GM12865 (cell line): ENCODE data around the gene CHST5.

Experiments
- DNase-seq: peaks from one replicate; pipeline ENCODE4 v3.0.0; 2010; ENCODE audit warnings: low read depth
- H3K4me3 ChIP-seq: 2 replicates; pipeline ENCODE4 v1.5.1; 2011; ENCODE audit warnings: mild to moderate bottlenecking, low read depth, low read length, control low read depth
- CTCF ChIP-seq: IDR thresholded peaks from 2 replicates; pipeline ENCODE4 v1.5.1; 2011; ENCODE audit warnings: low read length, control low read depth, low read depth, inconsistent platforms; ENCODE audit not compliant: insufficient read depth; ENCODE audit errors: missing control alignments

Gene CHST5

DNA sequence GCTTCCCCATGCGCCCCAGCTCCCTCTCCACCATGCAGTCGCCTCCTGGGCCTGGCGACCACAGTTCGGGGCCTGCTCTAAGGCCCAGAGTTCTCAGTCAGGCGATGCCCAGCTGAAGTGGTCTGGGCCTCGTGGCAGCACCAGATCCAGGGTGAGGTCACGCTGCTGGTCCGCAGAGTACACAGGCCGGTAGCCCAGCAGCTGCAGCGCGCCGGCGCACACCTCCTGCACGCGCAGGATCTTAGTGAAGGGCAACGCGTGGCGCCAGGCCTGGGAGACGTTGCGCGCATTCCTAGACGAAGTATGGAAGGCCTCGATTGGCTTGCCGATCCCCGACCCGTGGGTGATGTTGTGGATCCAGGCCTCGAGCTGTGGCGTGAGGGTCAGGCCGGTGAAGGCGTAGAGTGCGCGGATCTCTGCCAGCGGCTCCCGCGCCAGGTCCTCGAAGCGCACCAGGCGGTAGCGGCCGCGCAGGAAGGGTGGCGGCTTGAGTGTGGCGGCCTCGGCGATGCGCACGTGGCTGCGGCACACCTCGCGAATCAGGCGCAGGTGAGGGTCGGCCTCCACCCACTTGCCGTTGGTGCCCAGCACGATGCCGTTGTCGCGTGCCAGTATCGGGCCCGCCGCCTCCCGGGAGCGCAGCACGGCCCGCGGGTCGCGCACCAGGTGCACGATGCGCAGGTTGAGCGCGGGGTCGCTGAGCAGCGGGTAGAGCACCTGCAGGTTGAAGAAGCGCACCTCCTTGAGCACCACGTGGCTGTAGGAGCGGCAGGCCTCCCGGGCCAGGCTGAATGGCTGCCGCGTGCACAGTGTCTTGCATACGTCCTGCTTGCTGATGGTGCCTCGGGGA, 6.6 kb downstream of the CHST5 start:
- no peak for DNase-seq
- TF ChIP-seq CTCF = no peak
- H3K4me3 ChIP-seq = no peak overlapping the region

- no peak for TF ChIP-seq CTCF
- DNase-seq = no peak
- H3K4me3 ChIP-seq = no peak overlapping the region
These were observed 8.0 kb downstream of the CHST5 start for GRCh38 chr16:75527825-75528299.

DNA sequence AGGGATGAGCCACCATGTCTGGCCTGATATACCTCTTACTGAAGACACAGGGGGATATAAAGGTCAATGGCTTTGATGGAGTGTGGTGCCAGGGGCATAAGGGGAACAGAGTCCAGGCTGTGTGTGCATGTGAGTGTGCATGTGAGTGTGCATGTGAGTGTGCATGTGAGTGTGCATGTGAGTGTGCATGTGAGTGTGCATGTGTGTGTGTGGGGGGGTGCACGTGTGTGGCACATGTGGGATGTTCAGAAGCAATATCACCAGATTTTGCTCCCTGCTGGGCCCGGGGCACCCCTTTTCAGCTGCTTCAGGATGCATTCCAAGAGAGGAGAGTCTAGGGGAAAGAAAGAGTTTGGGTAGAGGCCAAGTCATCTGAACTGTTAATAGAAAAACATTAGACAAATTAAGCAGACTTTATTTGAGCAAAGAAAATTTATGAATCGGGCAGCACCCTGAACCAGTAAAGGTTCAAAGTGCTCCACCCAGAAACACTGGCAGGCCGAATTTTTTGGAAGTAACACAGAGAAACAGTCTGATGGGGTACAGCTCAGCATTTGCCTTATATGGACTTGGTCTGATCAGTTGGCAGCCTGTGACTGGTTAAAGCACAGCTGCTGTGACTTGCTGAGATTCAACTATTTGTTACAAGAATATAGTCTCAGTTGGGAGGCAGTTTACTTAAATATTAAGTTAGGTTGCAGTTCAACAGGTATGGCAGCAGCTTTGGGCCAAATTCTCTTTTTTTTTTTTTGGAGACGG, 9.7 kb downstream of the CHST5 start:
- no peak for TF ChIP-seq CTCF
- H3K4me3 ChIP-seq = no peak overlapping the region
- DNase-seq = no peak

DNA sequence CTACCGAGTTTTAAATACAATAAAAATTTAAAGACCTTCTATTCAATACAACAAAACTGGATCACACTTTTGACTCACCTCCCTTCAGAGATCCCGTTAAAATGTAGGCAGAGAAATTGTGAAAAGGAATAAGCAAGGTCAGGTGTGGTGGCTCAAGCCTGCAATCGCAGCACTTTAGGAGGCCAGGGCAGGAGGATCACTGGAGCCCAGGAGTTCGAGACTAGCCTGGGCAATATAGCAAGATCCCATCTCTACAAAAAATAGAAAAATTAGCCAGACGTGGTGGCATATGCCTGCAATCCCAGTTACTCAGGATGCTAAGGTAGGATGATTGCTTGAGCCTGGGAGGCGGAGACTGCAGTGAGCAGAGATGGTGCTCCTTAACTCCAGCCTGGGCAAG, 16.7 kb downstream of the CHST5 start:
- H3K4me3 ChIP-seq = no peak overlapping the region
- TF ChIP-seq CTCF = no peak
- no peak for DNase-seq

DNA sequence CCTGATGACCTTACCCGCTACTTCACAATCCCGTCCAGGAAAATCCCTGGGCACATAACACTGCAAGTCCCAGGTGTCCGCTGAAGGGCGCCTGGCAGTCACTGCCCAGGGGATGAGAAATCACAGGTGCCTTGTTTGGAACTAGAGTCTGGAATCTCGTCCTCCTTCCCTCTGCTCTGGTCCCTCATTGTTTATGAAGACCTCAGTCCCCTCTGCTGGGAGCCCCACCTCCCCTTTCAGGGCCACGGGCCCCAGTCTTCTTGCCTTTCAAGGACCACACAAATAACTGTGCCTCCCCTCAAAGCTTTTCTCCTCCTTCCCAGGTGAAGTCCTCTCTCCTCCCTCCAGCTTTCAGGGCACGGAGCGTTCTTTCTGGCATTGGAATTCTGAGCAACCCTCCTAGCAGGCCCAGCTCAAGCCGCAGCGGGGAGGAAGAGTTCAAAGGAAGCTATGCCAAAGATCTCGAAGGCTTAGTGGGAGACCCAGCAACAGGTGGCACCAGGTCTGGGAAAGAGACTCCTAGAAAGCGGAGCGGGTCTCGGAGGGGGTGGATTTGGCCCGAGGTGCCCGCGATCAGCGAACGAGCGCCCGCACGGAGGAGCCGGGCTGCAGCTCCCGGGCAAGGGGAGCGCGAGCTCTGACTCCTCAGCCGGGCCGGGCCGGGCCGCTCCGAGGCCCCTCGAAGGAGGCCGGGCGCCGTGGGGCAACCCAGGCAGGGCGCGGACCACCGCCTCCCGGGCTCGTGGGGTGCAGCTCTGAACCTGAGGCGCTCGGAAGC, 19.5 kb downstream of the CHST5 start:
- peak; percentile 23 for DNase-seq
- H3K4me3 ChIP-seq = peak overlapping the region; percentile 95

- no peak overlapping the region for H3K4me3 ChIP-seq
- no peak for DNase-seq
- no peak for TF ChIP-seq CTCF
These were observed 21.6 kb downstream of the CHST5 start for GRCh38 chr16:75514296-75514695.

- DNase-seq = no peak
- no peak for TF ChIP-seq CTCF
- no peak overlapping the region for H3K4me3 ChIP-seq
These were observed 29.3 kb downstream of the CHST5 start for GRCh38 chr16:75506574-75506973.
